ENCODE results near the gene NT5C1B.

The NT5C1B gene

DNA sequence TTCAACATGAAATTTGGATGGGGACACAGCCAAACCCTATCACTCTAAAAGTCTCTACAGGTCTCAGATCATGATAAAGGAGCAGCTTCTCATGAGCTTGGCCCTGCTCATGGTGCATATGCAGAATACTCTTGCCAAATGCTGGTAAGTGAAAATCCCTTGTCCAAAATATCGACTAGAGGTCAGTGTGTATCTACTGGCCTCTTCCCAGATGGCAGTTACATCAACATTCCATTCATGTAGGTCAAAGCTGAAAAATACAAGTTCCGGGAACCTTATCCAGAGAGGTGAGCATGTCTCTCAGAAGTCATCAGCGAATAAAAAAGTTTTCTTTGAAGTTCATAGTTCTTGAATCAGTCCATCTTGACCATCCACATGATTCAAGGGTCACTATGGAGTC, 7.6 kb upstream of the NT5C1B start:
- H3K9ac ChIP-seq (ENCODE audit: low read depth, low read length, poor library complexity, severe bottlenecking): no peak overlapping the region
- no peaks in the 10 kb centered on the region for H3K79me2 ChIP-seq (ENCODE audit: insufficient read depth, low read length)
- TF ChIP-seq CTCF (conservative IDR thresholded peaks at IDR 0.05; ENCODE audit: low read length): no peak
- TF ChIP-seq EZH2phosphoT487 (IDR thresholded peaks at IDR 0.05; ENCODE audit: borderline replicate concordance): no peak
- no peak overlapping the region for H3K4me2 ChIP-seq (ENCODE audit: low read depth, low read length, poor library complexity, severe bottlenecking)
- no peak overlapping the region for H3K4me3 ChIP-seq (ENCODE audit: low read length, poor library complexity, severe bottlenecking)
- no peaks in the 10 kb centered on the region for H3K36me3 ChIP-seq (ENCODE audit: insufficient read depth, low read length)
- H3K9me2 ChIP-seq (replicated peaks; ENCODE audit: low read depth, low read length): no peaks in the 10 kb centered on the region
- no peaks in the 10 kb centered on the region for H3K4me1 ChIP-seq (ENCODE audit: insufficient read depth, low read length, poor library complexity, severe bottlenecking)
- no peaks in the 10 kb centered on the region for H3K27me3 ChIP-seq (ENCODE audit: insufficient read depth, low read length, poor library complexity, severe bottlenecking)
- no peaks in the 10 kb centered on the region for H3K9me3 ChIP-seq (ENCODE audit: insufficient read depth, low read depth, low read length)
- H2AFZ ChIP-seq (ENCODE audit: low read length): no peak overlapping the region
- no peaks in the 10 kb centered on the region for H4K20me1 ChIP-seq (ENCODE audit: insufficient read depth, low read length, poor library complexity, severe bottlenecking)
- H3F3A ChIP-seq (ENCODE audit: low read depth): no peaks in the 10 kb centered on the region

- Histone ChIP-seq H2AFZ (ENCODE audit: low read length) (no peak overlapping the region), H3K4me3 (ENCODE audit: low read length, poor library complexity, severe bottlenecking) (no peak overlapping the region), H3K4me1 (ENCODE audit: insufficient read depth, low read length, poor library complexity, severe bottlenecking) (no peaks in the 10 kb centered on the region), H3K4me2 (ENCODE audit: low read depth, low read length, poor library complexity, severe bottlenecking) (no peak overlapping the region), H3K36me3 (ENCODE audit: insufficient read depth, low read length) (no peaks in the 10 kb centered on the region), H3K9me3 (ENCODE audit: insufficient read depth, low read depth, low read length) (no peaks in the 10 kb centered on the region), H3K79me2 (ENCODE audit: insufficient read depth, low read length) (no peaks in the 10 kb centered on the region), H3F3A (ENCODE audit: low read depth) (no peaks in the 10 kb centered on the region), H3K9ac (ENCODE audit: low read depth, low read length, poor library complexity, severe bottlenecking) (no peak overlapping the region), H3K27me3 (ENCODE audit: insufficient read depth, low read length, poor library complexity, severe bottlenecking) (no peaks in the 10 kb centered on the region), H3K9me2 (replicated peaks; ENCODE audit: low read depth, low read length) (no peaks in the 10 kb centered on the region), H4K20me1 (ENCODE audit: insufficient read depth, low read length, poor library complexity, severe bottlenecking) (no peaks in the 10 kb centered on the region)
- TF ChIP-seq CTCF (conservative IDR thresholded peaks at IDR 0.05; ENCODE audit: low read length): no peak
These were observed 4.1 kb upstream of the NT5C1B start for GRCh38 chr2:18593496-18593895.

DNA sequence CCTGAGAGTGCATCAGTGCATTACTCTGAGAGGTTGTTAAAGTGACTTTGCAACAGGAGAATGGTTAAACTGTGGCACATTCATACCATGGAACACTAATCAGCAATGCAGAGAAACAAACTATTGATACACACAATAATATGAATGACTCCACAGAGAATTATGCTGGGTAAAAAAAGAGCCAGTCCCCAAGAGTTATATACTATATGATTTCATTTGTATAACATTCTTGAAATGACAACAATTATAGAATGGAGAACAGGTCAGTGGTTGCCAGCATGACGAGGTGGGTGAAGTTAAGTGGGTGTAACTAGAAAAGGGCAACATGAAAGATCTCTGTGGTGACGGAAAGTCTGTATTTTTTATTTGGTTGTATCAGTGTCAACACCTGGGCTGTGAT, 3.0 kb upstream of the NT5C1B start:
- Histone ChIP-seq H3K9me3 (ENCODE audit: insufficient read depth, low read depth, low read length) (no peaks in the 10 kb centered on the region), H3K9ac (ENCODE audit: low read depth, low read length, poor library complexity, severe bottlenecking) (no peak overlapping the region), H3K4me1 (ENCODE audit: insufficient read depth, low read length, poor library complexity, severe bottlenecking) (no peaks in the 10 kb centered on the region), H3K4me3 (ENCODE audit: low read length, poor library complexity, severe bottlenecking) (no peak overlapping the region), H3K79me2 (ENCODE audit: insufficient read depth, low read length) (no peaks in the 10 kb centered on the region), H3K36me3 (ENCODE audit: insufficient read depth, low read length) (no peaks in the 10 kb centered on the region), H3K4me2 (ENCODE audit: low read depth, low read length, poor library complexity, severe bottlenecking) (no peak overlapping the region), H3K27me3 (ENCODE audit: insufficient read depth, low read length, poor library complexity, severe bottlenecking) (no peaks in the 10 kb centered on the region), H2AFZ (ENCODE audit: low read length) (no peak overlapping the region), H4K20me1 (ENCODE audit: insufficient read depth, low read length, poor library complexity, severe bottlenecking) (no peaks in the 10 kb centered on the region), H3K9me2 (replicated peaks; ENCODE audit: low read depth, low read length) (no peaks in the 10 kb centered on the region), H3F3A (ENCODE audit: low read depth) (no peaks in the 10 kb centered on the region)
- TF ChIP-seq EZH2phosphoT487 (IDR thresholded peaks at IDR 0.05; ENCODE audit: borderline replicate concordance) (no peak), CTCF (conservative IDR thresholded peaks at IDR 0.05; ENCODE audit: low read length) (no peak)
